ENCODE data around the gene NKX1-1.

The NKX1-1 gene

DNA sequence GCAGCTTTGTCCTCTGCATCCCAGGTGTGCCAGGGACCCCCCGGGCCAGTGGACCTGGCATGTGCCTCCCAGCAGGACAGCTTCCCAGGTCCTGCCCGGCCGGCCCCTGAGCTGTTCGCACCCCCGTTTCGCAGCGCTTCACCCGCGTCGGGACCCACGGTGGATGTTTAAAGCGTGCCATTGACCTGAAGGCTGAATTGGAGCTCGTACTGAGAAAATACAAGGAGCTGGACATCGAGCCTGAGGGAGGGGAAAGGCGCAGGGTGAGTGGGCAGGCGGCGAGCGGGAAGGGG is 51.3 kb downstream of the NKX1-1 start:
- no peak for DNase-seq (ENCODE audit: low read depth)
- TF ChIP-seq, protein P1, sequence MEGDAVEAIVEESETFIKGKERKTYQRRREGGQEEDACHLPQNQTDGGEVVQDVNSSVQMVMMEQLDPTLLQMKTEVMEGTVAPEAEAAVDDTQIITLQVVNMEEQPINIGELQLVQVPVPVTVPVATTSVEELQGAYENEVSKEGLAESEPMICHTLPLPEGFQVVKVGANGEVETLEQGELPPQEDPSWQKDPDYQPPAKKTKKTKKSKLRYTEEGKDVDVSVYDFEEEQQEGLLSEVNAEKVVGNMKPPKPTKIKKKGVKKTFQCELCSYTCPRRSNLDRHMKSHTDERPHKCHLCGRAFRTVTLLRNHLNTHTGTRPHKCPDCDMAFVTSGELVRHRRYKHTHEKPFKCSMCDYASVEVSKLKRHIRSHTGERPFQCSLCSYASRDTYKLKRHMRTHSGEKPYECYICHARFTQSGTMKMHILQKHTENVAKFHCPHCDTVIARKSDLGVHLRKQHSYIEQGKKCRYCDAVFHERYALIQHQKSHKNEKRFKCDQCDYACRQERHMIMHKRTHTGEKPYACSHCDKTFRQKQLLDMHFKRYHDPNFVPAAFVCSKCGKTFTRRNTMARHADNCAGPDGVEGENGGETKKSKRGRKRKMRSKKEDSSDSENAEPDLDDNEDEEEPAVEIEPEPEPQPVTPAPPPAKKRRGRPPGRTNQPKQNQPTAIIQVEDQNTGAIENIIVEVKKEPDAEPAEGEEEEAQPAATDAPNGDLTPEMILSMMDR (IDR thresholded peaks at IDR 0.05; ENCODE audit: low read depth, low read length, missing control alignments), result no peak
- in situ Hi-C loops (cut with HindIII; ENCODE audit: low sequenced_read_pairs), result no loop called here
- H3K4me3 ChIP-seq (ENCODE audit: low read depth, low read length), result no peak overlapping the region

GRCh38 chr4:1354136-1354982 is 51.9 kb downstream of the NKX1-1 start:
- TF ChIP-seq, protein P1 (IDR thresholded peaks at IDR 0.05; ENCODE audit: low read depth, low read length, missing control alignments), result no peak
- no peak for DNase-seq (ENCODE audit: low read depth)
- in situ Hi-C loops (cut with HindIII; ENCODE audit: low sequenced_read_pairs), result no loop called here
- no peak overlapping the region for H3K4me3 ChIP-seq (ENCODE audit: low read depth, low read length)

GRCh38 chr4:1353186-1354055 is 52.8 kb downstream of the NKX1-1 start:
- DNase-seq (ENCODE audit: low read depth), result no peak
- TF ChIP-seq, protein P1 (IDR thresholded peaks at IDR 0.05; ENCODE audit: low read depth, low read length, missing control alignments), result no peak
- no peak overlapping the region for H3K4me3 ChIP-seq (ENCODE audit: low read depth, low read length)
- in situ Hi-C loops (cut with HindIII; ENCODE audit: low sequenced_read_pairs), result no loop called here
